ENCODE data around the gene ENDOU.

GRCh38 chr12:47752121-47752520 is 26.8 kb upstream of the ENDOU start:
- TF ChIP-seq EZH2 (IDR thresholded peaks at IDR 0.05; ENCODE audit: low read depth): no peak
- TF ChIP-seq CTCF (conservative IDR thresholded peaks at IDR 0.05): no peak

All from PC-9 (cell line).